HL-60 (cell line): Measurements from ENCODE around the gene PIK3R2.

ENCODE experiments used
- DNase-seq, 2 experiments: peaks; one replicate each; pipeline ENCODE4 v3.0.0-alpha.2; 2010 to 2020; ENCODE audit warnings: low read depth in 1 of 2, low spot score in 1 of 2
- H3K27ac ChIP-seq: fragments of 250-450 bp; sonication (Bioruptor Pico); replicated peaks from 2 replicates; pipeline ENCODE4 v1.5.1; 2020; ENCODE audit warnings: mild to moderate bottlenecking, moderate library complexity
- H3K27me3 ChIP-seq: fragments of 250-450 bp; sonication (Bioruptor Pico); 2 replicates; pipeline ENCODE4 v1.5.1; 2021; ENCODE audit warnings: mild to moderate bottlenecking, moderate library complexity; ENCODE audit not compliant: insufficient read depth, poor library complexity, severe bottlenecking
- H3K4me3 ChIP-seq: replicated peaks from 2 replicates; pipeline ENCODE4 v1.5.1; 2011; ENCODE audit warnings: mild to moderate bottlenecking, control low read depth, low read length; ENCODE audit not compliant: insufficient read depth
- CTCF ChIP-seq: IDR thresholded peaks from one replicate; pipeline ENCODE4 v1.5.1; 2011; ENCODE audit warnings: low read length, control low read depth, inconsistent platforms; ENCODE audit not compliant: insufficient read depth
- GABPA ChIP-seq: IDR thresholded peaks from 2 replicates; pipeline ENCODE4 v1.6.1; 2012; ENCODE audit warnings: low read depth
- POLR2AphosphoS5 ChIP-seq: IDR thresholded peaks from 2 replicates; pipeline ENCODE4 v1.6.1; 2012; ENCODE audit warnings: low read depth
- REST ChIP-seq: IDR thresholded peaks from 2 replicates; pipeline ENCODE4 v1.6.1; 2012; ENCODE audit warnings: low read depth; ENCODE audit not compliant: insufficient replicate concordance
- SPI1 ChIP-seq: IDR thresholded peaks from 2 replicates; pipeline ENCODE4 v1.6.1; 2012; ENCODE audit warnings: low read depth, mild to moderate bottlenecking, borderline replicate concordance

The PIK3R2 gene

DNA sequence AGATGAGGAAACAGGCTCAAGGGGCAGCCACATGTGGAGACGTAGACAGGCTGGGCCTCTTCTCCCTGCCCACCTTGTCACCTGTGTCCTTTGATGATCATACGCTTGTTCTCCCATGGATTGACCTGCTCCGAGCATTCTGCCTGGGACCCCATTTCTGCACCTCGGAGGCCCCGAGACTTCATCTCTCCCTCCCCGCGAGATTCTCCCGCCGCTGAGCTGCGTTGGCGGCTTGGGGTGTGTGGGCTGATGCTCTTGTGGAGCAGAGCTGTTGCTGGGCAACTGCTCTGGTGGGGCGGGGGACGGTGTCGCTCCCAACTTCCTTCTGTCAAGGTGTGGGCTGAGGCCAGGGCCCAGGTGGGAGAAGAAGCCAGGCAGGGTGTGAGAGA, 33.3 kb upstream of the PIK3R2 start:
- H3K4me3 ChIP-seq, result no peak overlapping the region
- TF ChIP-seq POLR2AphosphoS5 (no peak), REST (no peak), GABPA (no peak), SPI1 (no peak), CTCF (no peak)
- H3K27ac ChIP-seq, result no peak overlapping the region
- DNase-seq, result no peak
- H3K27me3 ChIP-seq, result no peaks in the 10 kb centered on the region

DNA sequence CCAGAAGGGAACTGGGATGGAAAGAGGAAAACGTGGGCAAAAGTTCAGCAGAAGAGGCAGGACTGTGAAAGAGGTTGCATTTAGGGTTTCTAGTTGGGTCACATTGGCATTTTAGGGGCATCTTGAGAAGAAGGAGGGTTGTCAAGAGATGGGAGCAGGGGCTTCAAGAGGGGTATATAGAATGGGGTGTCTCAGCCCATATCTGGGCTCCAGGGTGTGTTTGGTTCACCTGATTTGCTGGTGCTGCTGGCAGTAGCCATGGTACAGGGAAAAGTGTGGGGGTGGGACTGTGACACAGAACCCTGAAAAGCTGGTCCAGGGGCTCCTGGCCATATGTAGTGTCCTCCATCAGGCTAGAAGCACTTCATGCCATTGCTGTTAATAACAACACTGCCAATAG, 32.8 kb upstream of the PIK3R2 start:
- TF ChIP-seq CTCF (no peak), POLR2AphosphoS5 (no peak), REST (no peak), SPI1 (no peak), GABPA (no peak)
- Histone ChIP-seq H3K27ac (no peak overlapping the region), H3K27me3 (no peaks in the 10 kb centered on the region), H3K4me3 (no peak overlapping the region)
- no peak for DNase-seq

DNA sequence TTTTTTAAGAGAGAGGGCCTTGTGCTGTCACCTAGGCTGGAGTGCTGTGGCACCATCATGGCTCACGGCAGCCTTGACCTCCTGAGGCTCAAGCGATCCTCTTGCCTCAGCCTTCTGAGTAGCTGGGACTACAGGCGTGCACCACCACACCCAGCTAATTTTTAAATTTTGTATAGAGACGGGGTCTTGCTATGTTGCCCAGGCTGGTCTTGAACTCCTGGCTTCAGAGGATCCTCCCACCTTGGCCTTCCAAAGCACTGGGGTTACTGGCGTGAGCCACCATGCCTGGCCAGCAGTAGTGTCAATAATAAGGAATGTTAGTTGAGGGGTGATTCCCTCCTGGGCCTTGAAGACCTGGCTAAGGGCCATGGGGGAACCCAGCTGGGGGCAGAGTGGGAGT, 31.8 kb upstream of the PIK3R2 start:
- no peak for TF ChIP-seq REST
- TF ChIP-seq CTCF, result no peak
- TF ChIP-seq GABPA, result no peak
- no peak for TF ChIP-seq POLR2AphosphoS5
- no peak for TF ChIP-seq SPI1
- no peaks in the 10 kb centered on the region for H3K27me3 ChIP-seq
- no peak for DNase-seq
- no peak overlapping the region for H3K4me3 ChIP-seq
- no peak overlapping the region for H3K27ac ChIP-seq
